ENCODE results near the gene CPD. TPM values are rescaled to one million over a fixed set of nuclear protein-coding genes. Genes with fewer than 3 reads are reported as not detected.

CPD gene
- total and polyA plus RNA-seq, 9 of the 15 experiments (the other 6 are each of a cell fraction or from before 2014, with no cell fraction given) = 4.5 to 24.4 (median 20.4) TPM

DNA sequence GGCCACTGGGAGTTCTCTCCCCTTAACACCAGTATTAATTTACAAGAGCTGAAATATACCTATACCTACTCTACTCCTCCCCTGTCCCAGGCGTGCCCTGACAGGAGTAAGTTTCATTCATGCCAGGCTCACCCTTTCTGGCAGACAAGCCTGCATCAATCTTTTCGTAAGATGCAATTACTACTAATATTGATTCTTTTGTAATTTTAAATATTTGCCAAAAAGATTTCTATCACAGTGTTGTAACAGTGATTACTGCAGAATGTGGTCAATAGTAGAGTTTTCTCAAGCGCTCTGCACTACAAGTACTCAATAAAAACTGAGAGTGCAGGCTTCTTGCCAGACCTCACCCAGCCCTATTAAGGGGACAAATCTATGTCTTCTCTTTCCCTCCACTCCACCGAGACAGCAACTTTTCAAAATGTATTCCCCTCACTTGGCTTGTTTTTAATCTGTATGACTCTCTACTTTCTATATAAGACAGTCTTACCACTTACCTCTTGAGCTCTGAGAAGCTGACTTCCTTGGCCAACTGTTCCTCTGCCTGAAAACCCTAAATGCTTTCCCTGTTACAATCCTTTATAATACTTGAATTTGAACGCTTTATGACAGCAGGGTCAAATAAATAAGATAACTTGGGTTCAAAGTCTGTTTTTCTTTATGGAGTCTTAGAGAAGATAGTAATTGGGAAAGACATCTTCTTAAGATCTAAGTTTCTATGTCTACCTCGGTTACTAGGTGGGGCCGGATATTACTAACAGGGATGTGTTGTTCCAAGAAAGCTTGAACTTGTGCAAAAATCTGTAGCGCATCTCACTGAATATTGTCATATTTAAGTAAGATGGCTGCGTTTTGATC, 45.0 kb upstream of the CPD start, which contains the start of gene TMIGD1:
Gene TMIGD1 (minus strand): TSS at position 555 of the 858 bp plus-strand sequence. CDS start 1,924 bp downstream, outside the sequence.
- Histone ChIP-seq H3K9me3 (replicated peaks; ENCODE audit: control insufficient read depth, insufficient read depth, low read depth, low read length) (no peaks in the 10 kb centered on the region), H3K4me3 (no peak within 1 kb of the TSS), H3K4me2 (ENCODE audit: insufficient read depth, low read length) (no peak within 1 kb of the TSS), H2AFZ (ENCODE audit: low read depth, low read length) (no peak within 1 kb of the TSS), H3K79me2 (ENCODE audit: control insufficient read depth, insufficient read depth, low read length) (no peaks in the 10 kb centered on the region), H3K27me3 (ENCODE audit: control insufficient read depth in 2 of 2, insufficient read depth in 2 of 2, low read length in 2 of 2) (peaks cover 0 to 4% of the 10 kb centered on the region in 2 experiments; a peak in 2 of 5 replicates), H3K9ac (ENCODE audit: insufficient read depth in 1 of 2, low read depth in 2 of 2, low read length in 2 of 2) (no peak within 1 kb of the TSS), H3K27ac (ENCODE audit: extremely low read depth, low read depth, low read length) (no peak within 1 kb of the TSS), H3K9me1 (ENCODE audit: control insufficient read depth, insufficient read depth, low read length) (no peaks in the 10 kb centered on the region), H3K36me3 (ENCODE audit: control insufficient read depth, insufficient read depth, low read length) (no peaks in the 10 kb centered on the region), H3K4me1 (replicated peaks in 1 of 2; ENCODE audit: control insufficient read depth in 2 of 2, insufficient read depth in 2 of 2, low read length in 2 of 2) (no peaks in the 10 kb centered on the region), H4K20me1 (replicated peaks; ENCODE audit: control insufficient read depth, insufficient read depth, low read length) (no peaks in the 10 kb centered on the region)
- CTCF ChIA-PET (ENCODE audit: low intra/inter-chr PET ratio) = interaction anchor here (0.5 kb wide), 1 partner anchor 216 kb away, joined by 5 read pairs; no protein-coding TSS in a partner anchor
- BruUV-seq (replicated peaks) = no TSS peak
- in situ Hi-C loops (cut with MboI) (loop anchor here (25.0 kb wide), 1 partner anchor 379 kb away; no protein-coding TSS in a partner anchor), intact Hi-C loops (cut with micrococcal nuclease) (loop anchor here (10.0 kb wide), 1 partner anchor 59 kb away; no protein-coding TSS in a partner anchor)
- DNase-seq (ENCODE audit: extremely low read depth in 1 of 4, low spot score in 3 of 4) = no peak
- 55% methylated on average over 9 of the region's 9 CpGs for WGBS (ENCODE audit: insufficient coverage, low coverage, missing lambda C conversion rate)
- no peak for ATAC-seq
- no peak for FAIRE-seq
- POLR2A ChIA-PET = interaction anchor here (0.6 to 0.7 kb wide), 2 partner anchors 220 to 1193 kb away, joined by 3 read pairs; no protein-coding TSS in a partner anchor
- TF ChIP-seq GABPB2 (CRISPR knock-in tag; conservative IDR thresholded peaks at IDR 0.05) (no peak), CBX8 (IDR thresholded peaks at IDR 0.05; ENCODE audit: borderline replicate concordance, extremely low read depth, low read depth, low read length, poor library complexity, severe bottlenecking) (no peak), HDAC6 (IDR thresholded peaks at IDR 0.05; ENCODE audit: low read depth, low read length) (no peak), ZBED1 (IDR thresholded peaks at IDR 0.05) (no peak), ZNF507 (tag; conservative IDR thresholded peaks at IDR 0.05) (no peak), CBFA2T3 (IDR thresholded peaks at IDR 0.05) (no peak), KLF16 (IDR thresholded peaks at IDR 0.05) (no peak)
- TF ChIP-seq, protein P1, sequence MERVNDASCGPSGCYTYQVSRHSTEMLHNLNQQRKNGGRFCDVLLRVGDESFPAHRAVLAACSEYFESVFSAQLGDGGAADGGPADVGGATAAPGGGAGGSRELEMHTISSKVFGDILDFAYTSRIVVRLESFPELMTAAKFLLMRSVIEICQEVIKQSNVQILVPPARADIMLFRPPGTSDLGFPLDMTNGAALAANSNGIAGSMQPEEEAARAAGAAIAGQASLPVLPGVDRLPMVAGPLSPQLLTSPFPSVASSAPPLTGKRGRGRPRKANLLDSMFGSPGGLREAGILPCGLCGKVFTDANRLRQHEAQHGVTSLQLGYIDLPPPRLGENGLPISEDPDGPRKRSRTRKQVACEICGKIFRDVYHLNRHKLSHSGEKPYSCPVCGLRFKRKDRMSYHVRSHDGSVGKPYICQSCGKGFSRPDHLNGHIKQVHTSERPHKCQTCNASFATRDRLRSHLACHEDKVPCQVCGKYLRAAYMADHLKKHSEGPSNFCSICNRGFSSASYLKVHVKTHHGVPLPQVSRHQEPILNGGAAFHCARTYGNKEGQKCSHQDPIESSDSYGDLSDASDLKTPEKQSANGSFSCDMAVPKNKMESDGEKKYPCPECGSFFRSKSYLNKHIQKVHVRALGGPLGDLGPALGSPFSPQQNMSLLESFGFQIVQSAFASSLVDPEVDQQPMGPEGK (CRISPR knock-in tag; IDR thresholded peaks at IDR 0.05; ENCODE audit: borderline replicate concordance) = no peak
- TF ChIP-seq, protein P2, sequence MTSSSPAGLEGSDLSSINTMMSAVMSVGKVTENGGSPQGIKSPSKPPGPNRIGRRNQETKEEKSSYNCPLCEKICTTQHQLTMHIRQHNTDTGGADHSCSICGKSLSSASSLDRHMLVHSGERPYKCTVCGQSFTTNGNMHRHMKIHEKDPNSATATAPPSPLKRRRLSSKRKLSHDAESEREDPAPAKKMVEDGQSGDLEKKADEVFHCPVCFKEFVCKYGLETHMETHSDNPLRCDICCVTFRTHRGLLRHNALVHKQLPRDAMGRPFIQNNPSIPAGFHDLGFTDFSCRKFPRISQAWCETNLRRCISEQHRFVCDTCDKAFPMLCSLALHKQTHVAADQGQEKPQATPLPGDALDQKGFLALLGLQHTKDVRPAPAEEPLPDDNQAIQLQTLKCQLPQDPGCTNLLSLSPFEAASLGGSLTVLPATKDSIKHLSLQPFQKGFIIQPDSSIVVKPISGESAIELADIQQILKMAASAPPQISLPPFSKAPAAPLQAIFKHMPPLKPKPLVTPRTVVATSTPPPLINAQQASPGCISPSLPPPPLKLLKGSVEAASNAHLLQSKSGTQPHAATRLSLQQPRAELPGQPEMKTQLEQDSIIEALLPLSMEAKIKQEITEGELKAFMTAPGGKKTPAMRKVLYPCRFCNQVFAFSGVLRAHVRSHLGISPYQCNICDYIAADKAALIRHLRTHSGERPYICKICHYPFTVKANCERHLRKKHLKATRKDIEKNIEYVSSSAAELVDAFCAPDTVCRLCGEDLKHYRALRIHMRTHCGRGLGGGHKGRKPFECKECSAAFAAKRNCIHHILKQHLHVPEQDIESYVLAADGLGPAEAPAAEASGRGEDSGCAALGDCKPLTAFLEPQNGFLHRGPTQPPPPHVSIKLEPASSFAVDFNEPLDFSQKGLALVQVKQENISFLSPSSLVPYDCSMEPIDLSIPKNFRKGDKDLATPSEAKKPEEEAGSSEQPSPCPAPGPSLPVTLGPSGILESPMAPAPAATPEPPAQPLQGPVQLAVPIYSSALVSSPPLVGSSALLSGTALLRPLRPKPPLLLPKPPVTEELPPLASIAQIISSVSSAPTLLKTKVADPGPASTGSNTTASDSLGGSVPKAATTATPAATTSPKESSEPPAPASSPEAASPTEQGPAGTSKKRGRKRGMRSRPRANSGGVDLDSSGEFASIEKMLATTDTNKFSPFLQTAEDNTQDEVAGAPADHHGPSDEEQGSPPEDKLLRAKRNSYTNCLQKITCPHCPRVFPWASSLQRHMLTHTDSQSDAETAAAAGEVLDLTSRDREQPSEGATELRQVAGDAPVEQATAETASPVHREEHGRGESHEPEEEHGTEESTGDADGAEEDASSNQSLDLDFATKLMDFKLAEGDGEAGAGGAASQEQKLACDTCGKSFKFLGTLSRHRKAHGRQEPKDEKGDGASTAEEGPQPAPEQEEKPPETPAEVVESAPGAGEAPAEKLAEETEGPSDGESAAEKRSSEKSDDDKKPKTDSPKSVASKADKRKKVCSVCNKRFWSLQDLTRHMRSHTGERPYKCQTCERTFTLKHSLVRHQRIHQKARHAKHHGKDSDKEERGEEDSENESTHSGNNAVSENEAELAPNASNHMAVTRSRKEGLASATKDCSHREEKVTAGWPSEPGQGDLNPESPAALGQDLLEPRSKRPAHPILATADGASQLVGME (CRISPR knock-in tag; IDR thresholded peaks at IDR 0.05) = no peak
- TF ChIP-seq, protein P3, sequence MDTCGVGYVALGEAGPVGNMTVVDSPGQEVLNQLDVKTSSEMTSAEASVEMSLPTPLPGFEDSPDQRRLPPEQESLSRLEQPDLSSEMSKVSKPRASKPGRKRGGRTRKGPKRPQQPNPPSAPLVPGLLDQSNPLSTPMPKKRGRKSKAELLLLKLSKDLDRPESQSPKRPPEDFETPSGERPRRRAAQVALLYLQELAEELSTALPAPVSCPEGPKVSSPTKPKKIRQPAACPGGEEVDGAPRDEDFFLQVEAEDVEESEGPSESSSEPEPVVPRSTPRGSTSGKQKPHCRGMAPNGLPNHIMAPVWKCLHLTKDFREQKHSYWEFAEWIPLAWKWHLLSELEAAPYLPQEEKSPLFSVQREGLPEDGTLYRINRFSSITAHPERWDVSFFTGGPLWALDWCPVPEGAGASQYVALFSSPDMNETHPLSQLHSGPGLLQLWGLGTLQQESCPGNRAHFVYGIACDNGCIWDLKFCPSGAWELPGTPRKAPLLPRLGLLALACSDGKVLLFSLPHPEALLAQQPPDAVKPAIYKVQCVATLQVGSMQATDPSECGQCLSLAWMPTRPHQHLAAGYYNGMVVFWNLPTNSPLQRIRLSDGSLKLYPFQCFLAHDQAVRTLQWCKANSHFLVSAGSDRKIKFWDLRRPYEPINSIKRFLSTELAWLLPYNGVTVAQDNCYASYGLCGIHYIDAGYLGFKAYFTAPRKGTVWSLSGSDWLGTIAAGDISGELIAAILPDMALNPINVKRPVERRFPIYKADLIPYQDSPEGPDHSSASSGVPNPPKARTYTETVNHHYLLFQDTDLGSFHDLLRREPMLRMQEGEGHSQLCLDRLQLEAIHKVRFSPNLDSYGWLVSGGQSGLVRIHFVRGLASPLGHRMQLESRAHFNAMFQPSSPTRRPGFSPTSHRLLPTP (IDR thresholded peaks at IDR 0.05; ENCODE audit: borderline replicate concordance, extremely low read depth, insufficient read length) = no peak
